Measurements from ENCODE around the gene MMP25. TPM values are rescaled to one million over a fixed set of nuclear protein-coding genes. Genes with fewer than 3 reads are reported as not detected.
A peak's percentile ranks its signal among the peaks of the same experiment; 100 is the strongest.

The MMP25 gene, protein sequence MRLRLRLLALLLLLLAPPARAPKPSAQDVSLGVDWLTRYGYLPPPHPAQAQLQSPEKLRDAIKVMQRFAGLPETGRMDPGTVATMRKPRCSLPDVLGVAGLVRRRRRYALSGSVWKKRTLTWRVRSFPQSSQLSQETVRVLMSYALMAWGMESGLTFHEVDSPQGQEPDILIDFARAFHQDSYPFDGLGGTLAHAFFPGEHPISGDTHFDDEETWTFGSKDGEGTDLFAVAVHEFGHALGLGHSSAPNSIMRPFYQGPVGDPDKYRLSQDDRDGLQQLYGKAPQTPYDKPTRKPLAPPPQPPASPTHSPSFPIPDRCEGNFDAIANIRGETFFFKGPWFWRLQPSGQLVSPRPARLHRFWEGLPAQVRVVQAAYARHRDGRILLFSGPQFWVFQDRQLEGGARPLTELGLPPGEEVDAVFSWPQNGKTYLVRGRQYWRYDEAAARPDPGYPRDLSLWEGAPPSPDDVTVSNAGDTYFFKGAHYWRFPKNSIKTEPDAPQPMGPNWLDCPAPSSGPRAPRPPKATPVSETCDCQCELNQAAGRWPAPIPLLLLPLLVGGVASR
- total RNA-seq (2014; rRNA removed; shearing (Covaris generic)), result 0.95 and 2.9 TPM in 2 replicates

DNA sequence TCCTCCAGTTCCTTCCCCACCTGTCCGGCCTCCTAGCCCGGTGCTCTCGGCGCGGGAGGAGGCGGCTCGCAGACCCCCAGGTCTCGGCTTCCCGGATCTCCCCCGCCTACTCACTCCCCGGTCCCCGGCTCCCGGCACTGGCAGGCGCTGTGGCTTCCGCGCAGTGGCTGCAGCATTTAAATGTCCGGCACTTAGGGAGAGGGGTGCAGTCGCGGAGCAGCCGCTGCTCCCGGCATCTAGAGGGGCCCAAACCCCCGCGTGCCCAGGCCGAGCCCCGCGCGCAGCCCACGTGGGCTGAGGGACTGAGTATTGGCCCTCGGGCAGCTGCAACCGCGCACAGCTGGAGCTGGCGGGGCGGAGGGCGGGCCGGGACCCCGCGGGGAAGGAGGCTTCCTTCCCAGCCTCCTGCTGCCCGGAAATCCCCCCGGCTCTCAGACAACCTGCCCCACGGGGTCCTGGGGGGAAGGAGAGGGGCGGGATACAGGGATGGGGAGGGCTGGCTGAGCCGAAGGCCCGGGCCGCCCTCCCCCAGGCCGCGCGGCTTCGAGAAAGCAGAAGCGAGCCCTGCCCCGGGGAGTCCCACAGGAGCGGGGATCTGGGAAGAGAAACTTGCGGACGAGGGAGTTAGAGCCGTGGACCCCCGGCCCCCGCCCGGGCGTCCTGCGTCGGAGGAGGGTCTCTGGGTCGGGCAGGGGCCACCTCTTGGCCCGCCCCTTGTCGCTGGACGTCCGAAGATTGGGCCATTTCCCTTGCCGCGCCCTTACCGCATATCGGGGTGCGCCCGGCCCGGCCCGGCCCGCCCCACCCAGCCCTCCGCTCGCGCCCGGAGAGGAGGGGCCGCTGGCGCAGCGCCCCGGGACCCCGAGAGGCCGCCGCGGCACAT, at the start of gene MMP25:
Gene MMP25 (plus strand): TSS at position 804 of the 883 bp plus-strand sequence. CDS start 357 bp downstream, outside the sequence.
- in situ Hi-C loops (cut with HindIII; ENCODE audit: low sequenced_read_pairs), result no loop called here
- no peak for DNase-seq (ENCODE audit: low spot score)

DNA sequence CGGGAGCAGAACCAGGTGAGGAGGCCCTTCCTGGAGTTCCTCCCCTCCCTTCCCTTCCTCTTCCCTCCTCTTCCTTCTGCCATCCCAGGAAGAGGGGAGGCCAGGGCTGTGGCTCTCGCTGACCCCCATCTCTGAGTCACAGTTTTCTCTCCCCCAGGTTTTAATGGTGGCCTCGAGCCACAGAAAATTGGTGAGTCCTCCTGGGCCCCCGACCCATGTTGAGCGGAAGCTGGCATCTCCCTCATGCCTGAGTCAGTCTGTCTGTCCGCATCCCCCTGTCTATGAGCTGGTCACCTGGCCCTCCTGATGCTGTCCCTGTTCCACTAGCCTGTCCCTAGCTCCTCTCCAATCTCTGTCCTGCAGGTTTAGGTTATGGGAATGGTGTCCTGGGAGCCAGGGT, 46.4 kb upstream of the MMP25 start:
- DNase-seq (ENCODE audit: low spot score), result no peak
- in situ Hi-C loops (cut with HindIII; ENCODE audit: low sequenced_read_pairs), result no loop called here

DNA sequence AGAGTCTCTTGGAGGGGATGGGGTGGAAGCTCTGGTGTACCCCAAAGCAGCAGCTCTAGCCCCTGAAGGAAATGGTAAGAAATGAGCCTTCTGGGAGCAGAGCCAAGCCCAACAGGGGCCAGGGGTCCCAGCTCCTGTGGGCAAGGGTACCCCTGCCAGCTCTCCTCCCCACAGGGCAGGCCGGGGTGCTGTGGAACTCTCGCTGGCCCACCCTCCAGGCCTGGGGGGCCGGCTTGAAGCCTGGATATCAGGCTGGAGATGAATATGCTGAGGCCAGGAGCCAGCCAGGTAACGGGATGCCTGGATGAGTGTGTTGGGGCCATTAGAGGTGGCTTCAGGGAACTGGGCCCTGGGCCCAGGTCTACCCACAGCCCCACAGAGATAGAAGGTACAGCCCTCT, 45.8 kb upstream of the MMP25 start:
- no peak for DNase-seq (ENCODE audit: low spot score)
- in situ Hi-C loops (cut with HindIII; ENCODE audit: low sequenced_read_pairs), result no loop called here

DNA sequence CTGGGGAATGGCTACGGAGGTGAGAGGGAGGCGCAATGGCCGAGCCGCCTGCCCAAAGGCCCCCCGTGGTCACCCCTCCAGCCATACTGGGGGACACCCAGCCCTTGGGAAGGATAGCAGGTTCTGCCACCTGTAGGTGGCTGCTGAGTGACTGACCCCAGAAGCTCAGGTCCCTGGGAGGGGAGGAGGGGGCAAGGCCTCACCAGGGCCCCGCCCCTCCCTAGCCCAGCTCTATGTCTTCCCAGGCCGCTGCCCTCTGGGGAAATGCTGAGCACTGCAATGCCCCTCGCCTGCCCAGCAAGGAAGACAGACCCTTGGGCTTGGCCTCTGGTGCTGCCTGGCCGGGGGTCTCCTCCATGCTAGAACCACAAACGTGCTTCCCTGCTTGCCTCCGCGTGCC, 45.0 kb upstream of the MMP25 start:
- no peak for DNase-seq (ENCODE audit: low spot score)
- in situ Hi-C loops (cut with HindIII; ENCODE audit: low sequenced_read_pairs), result no loop called here

DNA sequence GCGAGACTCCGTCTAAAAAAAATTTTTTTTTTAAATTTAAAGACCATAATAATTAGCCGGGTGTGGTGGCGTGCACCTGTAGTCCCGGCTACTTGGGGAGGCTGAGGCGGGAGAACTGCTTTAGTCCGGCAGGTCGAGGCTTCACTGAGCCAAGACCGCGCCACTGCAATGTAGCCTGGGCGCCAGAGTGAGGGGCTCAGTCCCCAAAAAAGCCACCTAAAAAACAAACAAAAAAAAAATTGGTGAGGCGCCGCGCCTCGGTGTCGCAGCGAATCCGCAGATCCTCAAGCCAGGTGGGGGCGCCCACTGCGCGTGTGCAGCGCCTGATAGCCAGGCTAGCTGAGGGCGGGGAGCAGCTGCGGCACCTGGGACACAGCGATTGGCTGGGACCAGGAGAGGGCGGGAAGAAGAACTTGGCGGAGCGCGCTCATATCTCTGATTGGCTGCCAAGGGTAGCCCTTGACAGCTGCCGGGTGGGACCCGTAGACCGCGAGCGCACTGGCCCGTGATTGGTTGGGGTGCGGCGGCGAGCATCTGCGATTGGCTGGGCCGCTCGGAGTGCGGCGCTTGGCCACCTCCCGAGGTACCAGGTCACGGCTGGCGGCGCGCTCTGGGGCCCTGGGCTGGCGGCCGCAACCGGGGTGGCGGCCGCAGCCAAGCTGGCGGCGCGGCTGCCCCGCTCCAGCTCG, 42.6 kb upstream of the MMP25 start:
- peak; percentile 100 for DNase-seq (ENCODE audit: low spot score)
- in situ Hi-C loops (cut with HindIII; ENCODE audit: low sequenced_read_pairs), result no loop called here

DNA sequence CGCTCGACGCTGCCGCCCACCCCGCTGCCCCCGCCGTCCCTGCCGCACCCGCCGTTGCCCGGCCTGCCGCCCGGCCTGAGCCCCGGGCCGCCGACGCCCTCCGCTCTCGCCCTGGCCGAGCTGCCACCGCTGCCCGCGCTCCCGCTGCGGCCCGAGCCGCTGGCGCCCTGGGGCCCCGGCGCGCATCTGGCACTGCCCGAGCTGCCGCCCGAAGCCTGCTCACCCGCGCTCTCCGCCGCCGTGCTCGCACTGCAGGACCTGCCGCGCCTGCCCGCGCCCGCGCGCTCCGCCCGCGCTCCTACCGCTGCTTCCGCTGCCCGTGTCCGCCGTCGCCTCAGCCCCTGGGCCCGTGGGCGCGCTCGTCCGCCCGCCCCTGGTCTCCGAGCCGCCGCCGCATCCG, 42.0 kb upstream of the MMP25 start:
- in situ Hi-C loops (cut with HindIII; ENCODE audit: low sequenced_read_pairs), result no loop called here
- no peak for DNase-seq (ENCODE audit: low spot score)

DNA sequence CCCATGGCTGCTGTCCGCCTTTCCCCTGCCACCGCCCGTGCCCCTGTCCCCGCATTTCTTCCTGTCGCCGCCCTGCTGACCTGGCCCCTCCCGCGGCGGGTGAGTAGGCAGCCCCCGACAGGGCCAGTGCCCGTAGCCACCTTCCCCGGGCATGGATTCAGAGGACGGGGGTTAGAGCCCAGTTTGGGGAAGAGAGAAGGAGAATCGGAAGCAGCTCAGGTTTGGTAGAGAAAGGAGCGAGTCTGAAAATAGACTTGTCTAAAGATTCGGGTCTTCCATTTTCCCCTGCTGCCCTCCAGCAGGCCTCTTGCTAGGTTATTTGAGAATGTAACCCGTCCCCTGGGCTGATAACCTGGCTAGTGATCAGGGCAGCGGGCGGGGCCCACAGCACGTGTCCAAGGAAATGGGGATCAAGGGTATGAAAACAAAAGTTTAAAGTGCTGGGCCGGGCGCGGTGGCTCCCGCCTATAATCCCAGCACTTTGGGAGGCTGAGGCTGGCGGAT, 41.5 kb upstream of the MMP25 start:
- peak; percentile 40 for DNase-seq (ENCODE audit: low spot score)
- in situ Hi-C loops (cut with HindIII; ENCODE audit: low sequenced_read_pairs), result no loop called here

DNA sequence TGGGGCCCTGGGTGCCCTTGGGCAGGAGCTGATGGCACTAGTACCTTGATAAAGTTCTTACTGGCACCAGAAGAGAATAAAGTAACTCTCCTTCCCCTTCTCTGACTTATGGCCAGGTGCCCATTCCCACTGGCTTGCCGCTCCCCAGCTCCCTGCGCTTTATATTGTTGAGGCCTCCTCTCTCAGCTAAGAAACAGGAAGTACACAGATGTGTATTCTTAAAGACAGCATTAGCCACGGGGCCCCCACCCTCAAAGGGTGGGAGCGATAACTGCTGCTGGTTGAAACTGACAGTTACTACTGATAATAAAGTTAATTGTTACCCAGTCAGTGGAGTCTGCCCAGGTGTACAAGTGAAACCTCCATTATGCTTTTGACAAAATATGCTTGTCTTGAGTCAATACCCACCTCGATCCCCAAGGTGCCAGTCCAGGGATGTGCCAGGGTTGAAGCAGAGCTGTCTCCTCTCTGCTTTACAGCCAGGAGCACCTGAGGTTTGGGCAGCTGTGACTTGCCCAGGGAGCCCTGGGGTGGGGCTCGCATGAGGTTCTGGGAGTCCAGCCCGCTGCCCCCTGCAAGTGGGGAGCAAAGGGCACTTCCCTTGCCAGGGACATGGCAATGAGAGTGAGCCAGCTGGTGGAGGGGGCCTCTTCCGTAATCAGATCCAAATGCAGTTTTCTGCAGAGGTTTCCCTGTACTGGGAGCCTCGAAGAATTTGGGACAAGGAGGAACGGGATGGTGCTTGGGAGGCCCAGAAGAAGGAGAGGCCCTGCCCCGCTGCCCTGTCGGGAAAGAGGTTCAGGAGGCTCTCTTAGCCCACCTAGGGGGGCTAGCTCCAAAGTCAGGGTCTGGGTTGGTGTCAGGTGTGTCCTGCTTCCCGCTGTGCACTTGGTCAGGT, 39.1 kb upstream of the MMP25 start:
- in situ Hi-C loops (cut with HindIII; ENCODE audit: low sequenced_read_pairs), result no loop called here
- no peak for DNase-seq (ENCODE audit: low spot score)

DNA sequence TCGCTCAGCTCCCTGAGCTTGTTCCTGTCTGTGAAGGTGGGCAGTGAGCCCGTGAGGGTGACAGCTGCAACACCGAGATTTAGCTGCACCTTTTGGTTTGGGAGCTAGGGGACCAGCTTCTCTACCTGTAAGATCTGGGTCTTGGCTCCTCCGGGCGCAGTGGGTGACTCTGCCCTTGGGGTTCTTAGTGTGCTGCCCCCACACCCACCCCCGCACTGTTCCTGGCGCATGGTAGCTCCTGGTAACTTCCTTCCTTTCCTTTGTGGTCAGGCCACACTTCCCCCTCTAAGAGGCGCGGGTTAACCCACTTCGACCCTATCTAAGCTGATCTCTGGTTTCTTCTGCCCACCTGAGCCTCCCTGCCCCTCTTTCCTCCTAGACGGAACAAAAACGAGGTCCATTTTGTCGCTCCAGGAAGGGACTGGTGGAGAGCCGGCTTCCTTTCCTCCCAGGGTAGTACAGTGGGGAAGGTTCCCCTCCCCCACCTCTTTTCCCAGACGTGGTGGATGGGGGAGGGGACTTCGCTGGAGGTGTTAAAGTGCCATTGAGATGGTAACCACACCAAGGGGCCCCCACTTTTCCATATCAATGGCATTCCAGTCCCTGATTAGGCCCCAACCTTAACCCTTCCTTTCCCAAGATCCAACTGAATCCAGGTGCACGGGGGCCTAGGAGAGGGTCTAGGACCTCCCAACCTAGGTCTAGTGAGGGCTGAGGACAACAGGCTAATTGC, 38.2 kb upstream of the MMP25 start:
- in situ Hi-C loops (cut with HindIII; ENCODE audit: low sequenced_read_pairs), result no loop called here
- DNase-seq (ENCODE audit: low spot score), result no peak

DNA sequence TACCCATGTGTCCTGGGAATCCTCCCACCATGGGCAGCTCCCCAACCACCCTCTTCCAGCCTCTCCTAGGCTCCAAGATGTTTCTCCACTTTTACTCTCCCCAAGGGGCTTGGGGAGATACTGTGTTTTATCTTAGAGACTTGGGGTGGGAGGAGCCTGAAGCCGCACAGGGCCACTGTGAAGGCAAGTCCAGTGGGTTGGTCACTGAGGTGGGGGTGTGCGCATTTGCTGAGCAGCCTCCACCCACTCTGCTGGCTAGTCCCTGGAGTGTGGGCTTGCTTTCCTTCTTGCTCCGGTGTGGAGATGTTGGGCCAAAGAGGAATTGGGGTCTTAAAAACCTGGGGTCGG, 37.7 kb upstream of the MMP25 start:
- in situ Hi-C loops (cut with HindIII; ENCODE audit: low sequenced_read_pairs), result no loop called here
- no peak for DNase-seq (ENCODE audit: low spot score)

DNA sequence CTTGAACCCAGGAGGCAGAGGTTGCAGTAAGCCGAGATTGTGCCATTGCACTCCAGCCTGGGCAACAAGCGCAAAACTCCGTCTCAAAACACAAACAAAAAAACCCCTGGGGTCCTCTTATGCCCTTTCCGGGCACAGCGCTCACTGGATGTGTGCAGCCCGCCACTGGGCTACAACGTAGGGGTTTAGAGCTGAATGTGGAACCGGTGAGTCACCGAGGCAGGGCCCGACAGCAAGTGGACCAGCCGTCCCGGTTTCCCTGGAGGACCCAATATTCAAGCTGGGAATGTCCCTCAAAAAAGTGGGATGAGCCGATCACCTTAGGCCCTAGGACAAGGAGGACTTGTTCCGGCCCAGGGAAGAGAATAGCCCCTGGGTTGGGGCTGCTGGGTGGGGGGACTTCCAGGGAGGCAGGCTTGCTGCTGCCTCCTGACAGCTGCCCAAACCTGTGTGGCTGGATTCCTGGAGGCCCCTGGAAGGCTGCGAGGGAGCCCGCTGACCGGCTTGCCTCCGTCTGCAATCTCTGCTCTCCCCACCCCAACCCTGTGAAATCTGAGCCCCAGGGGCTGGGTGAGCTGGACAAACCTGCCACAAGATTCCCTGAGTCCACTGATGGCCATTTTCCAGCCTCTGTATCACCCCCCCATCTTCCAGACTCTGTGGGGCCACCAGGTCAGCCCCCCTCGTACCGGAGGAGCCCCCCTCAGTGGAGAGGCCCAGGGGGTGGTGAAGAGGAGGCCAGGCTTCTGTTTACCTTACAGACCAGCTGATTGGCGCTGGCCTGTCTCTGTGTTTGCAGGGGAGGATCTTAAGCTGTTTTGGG, 36.6 kb upstream of the MMP25 start:
- DNase-seq (ENCODE audit: low spot score), result no peak
- in situ Hi-C loops (cut with HindIII; ENCODE audit: low sequenced_read_pairs), result no loop called here

DNA sequence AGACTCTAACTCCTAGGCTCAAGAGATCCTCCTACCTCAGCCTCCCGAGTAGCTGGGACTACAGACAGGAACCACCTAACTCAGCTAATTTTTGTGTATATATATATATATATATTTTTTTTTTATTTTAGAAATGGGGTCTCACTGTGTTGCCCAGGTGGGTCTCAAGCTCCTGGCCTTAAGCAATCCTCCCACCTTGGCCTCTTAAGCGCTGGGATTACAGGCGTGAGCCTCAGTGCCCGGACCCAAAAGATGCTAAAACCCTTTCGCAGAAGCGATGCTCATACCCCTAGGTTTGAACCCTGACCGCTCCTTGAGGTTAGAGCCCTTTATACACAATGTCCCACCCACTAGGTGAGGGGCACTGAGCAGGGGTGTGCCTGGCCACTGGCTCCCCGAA, 35.9 kb upstream of the MMP25 start:
- in situ Hi-C loops (cut with HindIII; ENCODE audit: low sequenced_read_pairs), result no loop called here
- DNase-seq (ENCODE audit: low spot score), result no peak

DNA sequence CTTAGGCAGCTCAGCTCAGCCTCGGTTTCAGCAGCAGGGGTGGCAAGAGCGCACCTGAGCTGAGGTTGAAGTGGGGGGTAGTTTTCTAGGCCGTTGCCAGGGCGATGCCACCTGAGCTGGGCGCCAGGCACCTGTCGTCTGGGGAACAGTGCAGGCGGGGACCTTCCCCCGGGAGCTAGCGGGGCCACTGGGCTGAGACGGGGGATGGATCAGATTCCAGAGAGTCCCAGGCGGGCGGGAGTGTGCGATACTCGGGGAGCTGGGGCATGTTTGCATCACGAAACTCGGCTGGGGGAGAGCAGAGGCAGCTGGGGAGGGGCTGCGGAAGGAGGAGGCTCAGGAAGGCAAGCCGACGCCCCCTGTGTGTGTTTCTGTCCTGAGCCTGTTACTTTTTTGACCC, 34.1 kb upstream of the MMP25 start:
- no peak for DNase-seq (ENCODE audit: low spot score)
- in situ Hi-C loops (cut with HindIII; ENCODE audit: low sequenced_read_pairs), result no loop called here

DNA sequence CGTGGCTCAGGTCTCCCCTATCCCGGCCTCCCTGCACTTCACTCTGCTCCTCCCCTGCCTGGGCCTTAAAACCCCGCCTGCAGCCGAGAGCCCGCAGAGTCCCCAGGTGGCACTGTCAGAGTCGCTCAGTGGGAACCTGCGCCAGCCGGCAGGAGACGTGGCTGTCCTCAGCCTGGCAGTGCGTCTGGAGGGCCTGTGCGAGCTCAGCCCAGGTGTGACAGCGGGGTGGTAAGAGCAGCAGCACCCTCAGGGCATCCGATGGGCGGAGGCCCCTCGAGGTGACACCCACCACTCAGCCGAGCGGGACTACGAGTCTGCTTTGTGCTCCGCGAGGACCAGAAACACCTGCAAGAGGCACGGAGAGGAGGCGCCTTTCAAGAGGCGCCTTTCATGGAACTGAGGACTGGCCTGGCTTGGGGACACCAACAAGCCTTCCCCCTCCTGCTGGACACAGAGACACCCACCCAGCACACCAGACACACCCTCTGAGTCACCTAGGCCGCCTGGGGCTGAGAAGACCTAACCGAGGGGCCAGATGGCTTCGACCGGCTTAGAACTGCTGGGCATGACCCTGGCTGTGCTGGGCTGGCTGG, 33.4 kb upstream of the MMP25 start, which contains the start of gene CLDN9:
Gene CLDN9 (plus strand): TSS at position 96 of the 593 bp plus-strand sequence. CDS start 440 bp downstream, at position 536.
- peak; percentile 39 for DNase-seq (ENCODE audit: low spot score)
- in situ Hi-C loops (cut with HindIII; ENCODE audit: low sequenced_read_pairs), result no loop called here

DNA sequence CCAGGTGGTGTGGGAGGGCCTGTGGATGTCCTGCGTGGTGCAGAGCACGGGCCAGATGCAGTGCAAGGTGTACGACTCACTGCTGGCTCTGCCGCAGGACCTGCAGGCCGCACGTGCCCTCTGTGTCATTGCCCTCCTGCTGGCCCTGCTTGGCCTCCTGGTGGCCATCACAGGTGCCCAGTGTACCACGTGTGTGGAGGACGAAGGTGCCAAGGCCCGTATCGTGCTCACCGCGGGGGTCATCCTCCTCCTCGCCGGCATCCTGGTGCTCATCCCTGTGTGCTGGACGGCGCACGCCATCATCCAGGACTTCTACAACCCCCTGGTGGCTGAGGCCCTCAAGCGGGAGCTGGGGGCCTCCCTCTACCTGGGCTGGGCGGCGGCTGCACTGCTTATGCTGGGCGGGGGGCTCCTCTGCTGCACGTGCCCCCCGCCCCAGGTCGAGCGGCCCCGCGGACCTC, 32.8 kb upstream of the MMP25 start:
- in situ Hi-C loops (cut with HindIII; ENCODE audit: low sequenced_read_pairs), result no loop called here
- no peak for DNase-seq (ENCODE audit: low spot score)

DNA sequence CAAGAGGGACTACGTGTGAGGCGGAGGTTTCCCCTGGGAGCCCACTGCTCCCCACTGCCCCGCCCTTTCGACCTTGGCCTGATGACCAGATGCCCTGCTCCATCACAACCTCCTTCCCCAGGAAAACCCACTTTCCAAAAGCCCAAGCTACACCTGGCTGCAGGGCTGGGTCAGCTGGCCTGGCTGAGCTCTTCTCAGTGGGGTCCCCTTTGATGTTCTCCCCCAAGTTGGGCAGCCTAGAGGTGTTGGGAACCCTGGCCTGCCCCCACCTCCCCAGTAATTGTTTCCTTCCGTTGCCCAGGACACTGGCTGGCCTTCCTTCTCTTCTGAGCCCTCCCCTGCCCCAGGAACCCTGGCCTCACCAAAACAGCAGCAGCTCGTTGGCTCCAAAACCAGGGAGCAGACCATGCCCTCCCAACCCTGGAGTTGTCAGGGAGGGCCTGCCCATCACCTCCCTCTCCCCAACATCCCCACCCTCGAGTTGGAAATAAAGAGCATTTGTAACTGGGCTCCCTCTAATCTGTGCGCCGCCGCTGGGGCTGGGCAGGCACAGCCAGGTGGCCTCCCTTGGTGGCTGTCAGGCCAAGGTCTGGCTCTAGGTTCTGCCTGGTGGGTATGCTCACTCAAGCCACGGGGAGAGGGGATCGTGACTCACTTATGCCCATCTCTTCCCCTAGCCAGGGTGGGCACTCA, 32.2 kb upstream of the MMP25 start:
- DNase-seq (ENCODE audit: low spot score), result no peak
- in situ Hi-C loops (cut with HindIII; ENCODE audit: low sequenced_read_pairs), result no loop called here
